Fibroblast of lung (primary cell): ENCODE results near the gene ZNRF4. TPM values are rescaled to one million over a fixed set of nuclear protein-coding genes. Genes with fewer than 3 reads are reported as not detected.

ENCODE experiments used
- DNase-seq, 2 donors: peaks; one replicate each; pipeline versions ENCODE4 v3.0.0 to v3.0.0-alpha.2; 2010; ENCODE audit warnings: low read depth in 2 of 2
- H2AFZ ChIP-seq: 2 replicates; pipeline ENCODE4 v1.5.1; 2012; ENCODE audit warnings: low read length, control low read depth, inconsistent platforms
- H3K27ac ChIP-seq: 2 replicates; pipeline ENCODE4 v1.5.1; 2011; ENCODE audit warnings: low read length, control low read depth; ENCODE audit not compliant: insufficient read depth
- H3K27me3 ChIP-seq: 2 replicates; pipeline ENCODE4 v1.5.1; 2011; ENCODE audit warnings: mild to moderate bottlenecking, low read length; ENCODE audit not compliant: control insufficient read depth, insufficient read depth
- H3K36me3 ChIP-seq: 2 replicates; pipeline ENCODE4 v1.5.1; 2011; ENCODE audit warnings: low read length; ENCODE audit not compliant: control insufficient read depth, insufficient read depth
- H3K4me1 ChIP-seq: 2 replicates; pipeline ENCODE4 v1.5.1; 2011; ENCODE audit warnings: low read length; ENCODE audit not compliant: control insufficient read depth, insufficient read depth; ENCODE audit errors: extremely low read depth
- H3K4me2 ChIP-seq: 2 replicates; pipeline ENCODE4 v1.5.1; 2011; ENCODE audit warnings: low read length, control low read depth; ENCODE audit not compliant: insufficient read depth; ENCODE audit errors: extremely low read depth
- H3K4me3 ChIP-seq, 4 experiments: fragments of 200-600 bp in 1 of 4; sonication (generic) in 1 of 4; replicated peaks in 1 of 4; 2 replicates each; pipeline ENCODE4 v1.5.1; 2011 to 2016; ENCODE audit warnings: low read length in 4 of 4, low read depth in 3 of 4, mild to moderate bottlenecking in 3 of 4, control low read depth in 2 of 4, inconsistent platforms in 1 of 4, mixed read lengths in 1 of 4; ENCODE audit not compliant: insufficient read depth in 1 of 4; ENCODE audit errors: control extremely low read depth in 1 of 4
- H3K79me2 ChIP-seq: 2 replicates; pipeline ENCODE4 v1.5.1; 2012; ENCODE audit warnings: mild to moderate bottlenecking, low read length, inconsistent platforms; ENCODE audit not compliant: control insufficient read depth, insufficient read depth
- H3K9ac ChIP-seq: 2 replicates; pipeline ENCODE4 v1.5.1; 2011; ENCODE audit warnings: mild to moderate bottlenecking, low read length, control low read depth; ENCODE audit not compliant: insufficient read depth
- H3K9me3 ChIP-seq: 2 replicates; pipeline ENCODE4 v1.5.1; 2012; ENCODE audit warnings: low read depth, low read length; ENCODE audit not compliant: control insufficient read depth, insufficient read depth
- H4K20me1 ChIP-seq: 2 replicates; pipeline ENCODE4 v1.5.1; 2011; ENCODE audit warnings: low read length; ENCODE audit not compliant: control insufficient read depth, insufficient read depth; ENCODE audit errors: extremely low read depth
- CTCF ChIP-seq, 2 donors: IDR thresholded peaks in 1 of 2; conservative IDR thresholded peaks in 1 of 2; 1 replicate in 1 of 2; 2 replicates in 1 of 2; pipeline ENCODE4 v1.5.1; 2011 to 2012; ENCODE audit warnings: low read length in 2 of 2, control low read depth in 1 of 2, inconsistent platforms in 1 of 2, low read depth in 1 of 2, mild to moderate bottlenecking in 1 of 2
- EZH2 ChIP-seq: IDR thresholded peaks from 2 replicates; pipeline ENCODE4 v1.5.1; 2012; ENCODE audit warnings: low read length, control low read depth, mild to moderate bottlenecking; ENCODE audit errors: missing control alignments
- polyA plus RNA-seq, 2 donors: library from polyadenylated mRNA; depleted of rRNA in 1 of 2; stranded (reverse) in 1 of 2; unstranded in 1 of 2; fragments of >200 nt; gene quantifications; 2 replicates each; pipeline ENCODE4 v1.2.1, GENCODE V29; 2011 to 2012; ENCODE audit warnings: missing spikeins in 1 of 2
- total RNA-seq: library from RNA; depleted of rRNA; stranded (reverse); fragments of >200 nt; gene quantifications from 2 replicates; pipeline ENCODE4 v1.2.1, GENCODE V29; 2014

The ZNRF4 gene
- total and polyA plus RNA-seq, 2 donors (not counting 1 experiment from before 2014, with no cell fraction given): not detected

GRCh38 chr19:5425260-5425659, 30.0 kb upstream of the ZNRF4 start:
- no peak overlapping the region for H3K4me2 ChIP-seq
- no peaks in the 10 kb centered on the region for H3K9me3 ChIP-seq
- TF ChIP-seq CTCF (conservative IDR thresholded peaks at IDR 0.05 in 1 of 2, IDR thresholded peaks at IDR 0.05 in 1 of 2; ENCODE audit: low read depth in 1 of 2, low read length in 2 of 2) (no peak), EZH2 (no peak)
- H2AFZ ChIP-seq: no peak overlapping the region
- H4K20me1 ChIP-seq: no peaks in the 10 kb centered on the region
- no peaks in the 10 kb centered on the region for H3K4me1 ChIP-seq
- no peak for DNase-seq
- H3K27ac ChIP-seq: no peak overlapping the region
- no peaks in the 10 kb centered on the region for H3K79me2 ChIP-seq
- no peaks in the 10 kb centered on the region for H3K36me3 ChIP-seq
- no peak overlapping the region for H3K4me3 ChIP-seq
- no peaks in the 10 kb centered on the region for H3K27me3 ChIP-seq
- H3K9ac ChIP-seq: no peak overlapping the region

- Histone ChIP-seq H3K27me3 (no peaks in the 10 kb centered on the region), H3K4me3 (no peak overlapping the region), H3K27ac (no peak overlapping the region), H2AFZ (no peak overlapping the region), H3K9me3 (no peaks in the 10 kb centered on the region), H3K4me1 (peaks cover 5% of the 10 kb centered on the region), H4K20me1 (no peaks in the 10 kb centered on the region), H3K4me2 (no peak overlapping the region), H3K9ac (no peak overlapping the region), H3K79me2 (no peaks in the 10 kb centered on the region), H3K36me3 (no peaks in the 10 kb centered on the region)
- TF ChIP-seq EZH2 (no peak), CTCF (conservative IDR thresholded peaks at IDR 0.05 in 1 of 2, IDR thresholded peaks at IDR 0.05 in 1 of 2; ENCODE audit: low read depth in 1 of 2, low read length in 2 of 2) (no peak)
- no peak for DNase-seq
Observed at GRCh38 chr19:5430237-5430636, 25.0 kb upstream of the ZNRF4 start.

- no peaks in the 10 kb centered on the region for H3K36me3 ChIP-seq
- H4K20me1 ChIP-seq: no peaks in the 10 kb centered on the region
- no peaks in the 10 kb centered on the region for H3K27me3 ChIP-seq
- no peak overlapping the region for H3K27ac ChIP-seq
- TF ChIP-seq EZH2 (no peak), CTCF (conservative IDR thresholded peaks at IDR 0.05 in 1 of 2, IDR thresholded peaks at IDR 0.05 in 1 of 2; ENCODE audit: low read depth in 1 of 2, low read length in 2 of 2) (no peak)
- no peaks in the 10 kb centered on the region for H3K9me3 ChIP-seq
- H3K9ac ChIP-seq: no peak overlapping the region
- no peak for DNase-seq
- H3K79me2 ChIP-seq: no peaks in the 10 kb centered on the region
- H2AFZ ChIP-seq: no peak overlapping the region
- peaks cover 11% of the 10 kb centered on the region for H3K4me1 ChIP-seq
- H3K4me2 ChIP-seq: no peak overlapping the region
- H3K4me3 ChIP-seq: no peak overlapping the region
Observed at GRCh38 chr19:5432687-5433086, 22.5 kb upstream of the ZNRF4 start.
